CD14-positive monocyte (primary cell): ENCODE measurements around the gene PHYHD1. TPM values are rescaled to one million over a fixed set of nuclear protein-coding genes. Genes with fewer than 3 reads are reported as not detected.

Source experiments
- DNase-seq, 3 donors: peaks; one replicate each; pipeline ENCODE4 v3.0.0-alpha.2; 2011 to 2022
- H2AFZ ChIP-seq: 2 replicates; pipeline ENCODE4 v1.6.0; 2012; ENCODE audit warnings: mild to moderate bottlenecking, low read depth, low read length, inconsistent platforms; ENCODE audit not compliant: insufficient read depth, poor library complexity, severe bottlenecking
- H3K27ac ChIP-seq, 2 donors: 1 replicate in 1 of 2; 2 replicates in 1 of 2; pipeline ENCODE4 v1.5.1; 2012 to 2013; ENCODE audit warnings: low read length in 2 of 2, control low read depth in 1 of 2, inconsistent platforms in 1 of 2, low read depth in 1 of 2, mild to moderate bottlenecking in 1 of 2
- H3K27me3 ChIP-seq, 2 donors: one replicate each; pipeline versions ENCODE4 v1.6.0 to v1.6.1; 2011 to 2013; ENCODE audit warnings: low read length in 2 of 2; ENCODE audit not compliant: control insufficient read depth in 2 of 2, insufficient read depth in 2 of 2
- H3K36me3 ChIP-seq, 2 donors: replicated peaks in 1 of 2; 1 replicate in 1 of 2; 2 replicates in 1 of 2; pipeline versions ENCODE4 v1.5.1 to v1.6.1; 2012 to 2013; ENCODE audit warnings: low read length in 2 of 2, control low read depth in 1 of 2, inconsistent platforms in 1 of 2, mild to moderate bottlenecking in 1 of 2; ENCODE audit not compliant: insufficient read depth in 2 of 2, control insufficient read depth in 1 of 2
- H3K4me1 ChIP-seq, 2 donors: 1 replicate in 1 of 2; 2 replicates in 1 of 2; pipeline versions ENCODE4 v1.5.1 to v1.6.1; 2012 to 2013; ENCODE audit warnings: low read length in 2 of 2, control low read depth in 1 of 2, inconsistent platforms in 1 of 2, mild to moderate bottlenecking in 1 of 2, moderate library complexity in 1 of 2; ENCODE audit not compliant: insufficient read depth in 2 of 2, control insufficient read depth in 1 of 2
- H3K4me2 ChIP-seq: replicated peaks from 2 replicates; pipeline ENCODE3; 2012; ENCODE audit warnings: low read length, moderate library complexity, mild to moderate bottlenecking; ENCODE audit not compliant: poor library complexity, severe bottlenecking; ENCODE audit errors: extremely low read depth
- H3K4me3 ChIP-seq, 3 experiments: fragments of 200-600 bp in 1 of 3; sonication (generic) in 1 of 3; replicated peaks in 1 of 3; 1 replicate in 2 of 3; 2 replicates in 1 of 3; pipeline ENCODE4 v1.5.1; 2011 to 2013; ENCODE audit warnings: low read length in 3 of 3, mild to moderate bottlenecking in 3 of 3, control low read depth in 2 of 3, low read depth in 2 of 3, inconsistent platforms in 1 of 3, moderate library complexity in 1 of 3
- H3K79me2 ChIP-seq: 2 replicates; pipeline ENCODE4 v1.6.0; 2012; ENCODE audit warnings: mild to moderate bottlenecking, control low read depth, inconsistent platforms, low read length, moderate library complexity; ENCODE audit not compliant: insufficient read depth
- H3K9ac ChIP-seq: 2 replicates; pipeline ENCODE4 v1.6.0; 2017; ENCODE audit warnings: low read length, mild to moderate bottlenecking; ENCODE audit not compliant: insufficient read depth, poor library complexity, severe bottlenecking
- H3K9me3 ChIP-seq, 2 donors: replicated peaks in 1 of 2; 1 replicate in 1 of 2; 2 replicates in 1 of 2; pipeline versions ENCODE4 v1.5.1 to v1.6.1; 2012 to 2013; ENCODE audit warnings: low read length in 2 of 2, control low read depth in 1 of 2; ENCODE audit not compliant: control insufficient read depth in 1 of 2, insufficient read depth in 1 of 2
- H4K20me1 ChIP-seq: 2 replicates; pipeline ENCODE4 v1.6.0; 2012; ENCODE audit warnings: mild to moderate bottlenecking, low read length, control low read depth, moderate library complexity; ENCODE audit not compliant: insufficient read depth
- H3K27ac Mint-ChIP-seq, 7 donors: one replicate each; pipeline ENCODE4 v1.8.0; 2020; ENCODE audit warnings: mild to moderate bottlenecking in 7 of 7, mixed read lengths in 7 of 7, moderate library complexity in 6 of 7, inconsistent platforms in 2 of 7
- H3K27me3 Mint-ChIP-seq, 3 donors: one replicate each; pipeline ENCODE4 v1.8.0; 2021 to 2022; ENCODE audit warnings: low read depth in 3 of 3, mild to moderate bottlenecking in 3 of 3, mixed read lengths in 3 of 3, moderate library complexity in 3 of 3, inconsistent platforms in 1 of 3
- H3K36me3 Mint-ChIP-seq, 2 donors: one replicate each; pipeline ENCODE4 v1.8.0; 2020; ENCODE audit warnings: mixed read lengths in 2 of 2, inconsistent platforms in 1 of 2, mild to moderate bottlenecking in 1 of 2
- H3K4me1 Mint-ChIP-seq: one replicate; pipeline ENCODE4 v1.8.0; 2020; ENCODE audit warnings: mild to moderate bottlenecking, mixed read lengths
- H3K4me3 Mint-ChIP-seq, 2 donors: one replicate each; pipeline ENCODE4 v1.8.0; 2020; ENCODE audit warnings: mild to moderate bottlenecking in 2 of 2, mixed read lengths in 2 of 2, moderate library complexity in 1 of 2
- H3K9me3 Mint-ChIP-seq, 7 donors: one replicate each; pipeline ENCODE4 v1.8.0; 2020 to 2022; ENCODE audit warnings: mixed read lengths in 7 of 7, mild to moderate bottlenecking in 6 of 7, moderate library complexity in 6 of 7, inconsistent platforms in 2 of 7
- CTCF ChIP-seq: fragments of 200-600 bp; IDR thresholded peaks from one replicate; pipeline ENCODE4 v1.8.0; 2022; ENCODE audit warnings: antibody characterized with exemption, mild to moderate bottlenecking
- WGBS: methylation state at CpG from one replicate; pipeline ENCODE4 v1.1.5; 2013; ENCODE audit warnings: missing lambda C conversion rate; ENCODE audit not compliant: insufficient coverage; 5-methylcytosine and 5-hydroxymethylcytosine counted together
- intact Hi-C, 2 donors: fragments of 100-400 bp; cut with micrococcal nuclease; formaldehyde crosslinking; loops; one replicate each; pipeline versions ENCODE4 v1.15.0 to v1.15.1; 2023
- polyA plus RNA-seq, 3 donors: library from polyadenylated mRNA; depleted of rRNA in 1 of 3; unstranded in 2 of 3; stranded (reverse) in 1 of 3; fragments of 300-500 nt in 2 of 3; fragments of >200 nt in 1 of 3; fragmentation: Illumina TruSeq in 2 of 3; gene quantifications; 1 replicate in 2 of 3; 2 replicates in 1 of 3; pipeline ENCODE4 v1.2.3, GENCODE V29; 2012 to 2021

The PHYHD1 gene
- polyA plus RNA-seq, 3 donors: 0.29 TPM; not detected in 2

- H3K27ac Mint-ChIP-seq: no peak overlapping the region
- peaks cover 17% of the 10 kb centered on the region for H3K4me1 Mint-ChIP-seq
- peaks cover 6% of the 10 kb centered on the region for H4K20me1 ChIP-seq
- no peak overlapping the region for H3K4me3 Mint-ChIP-seq
- H3K27me3 Mint-ChIP-seq: no peaks in the 10 kb centered on the region
- no peak overlapping the region for H3K4me3 ChIP-seq
- H3K9ac ChIP-seq: no peak overlapping the region
- no CpG with 5 or more reads among the region's 2 CpGs for WGBS
- H3K27ac ChIP-seq: no peak overlapping the region
- no peak for TF ChIP-seq CTCF
- no peaks in the 10 kb centered on the region for H3K9me3 ChIP-seq
- no peak overlapping the region for H3K4me2 ChIP-seq
- H3K36me3 ChIP-seq: peaks cover 19 to 69% of the 10 kb centered on the region in 2 donors
- H3K4me1 ChIP-seq: peaks cover 15 to 17% of the 10 kb centered on the region in 2 donors
- H3K36me3 Mint-ChIP-seq: peaks cover 30 to 70% of the 10 kb centered on the region in 2 donors
- H3K27me3 ChIP-seq: no peaks in the 10 kb centered on the region
- H2AFZ ChIP-seq: no peak overlapping the region
- DNase-seq: no peak
- intact Hi-C loops: no loop called here
- H3K9me3 Mint-ChIP-seq: peaks cover 0 to 3% (median 0%) of the 10 kb centered on the region in 7 donors
- no peaks in the 10 kb centered on the region for H3K79me2 ChIP-seq
These were observed 26.0 kb upstream of the PHYHD1 start for GRCh38 chr9:128894764-128895163.

GRCh38 chr9:128895556-128895955 is 25.2 kb upstream of the PHYHD1 start:
- peaks cover 20 to 21% of the 10 kb centered on the region in 2 donors for H3K4me1 ChIP-seq
- H3K4me3 ChIP-seq: no peak overlapping the region
- no peak overlapping the region for H3K4me2 ChIP-seq
- Mint-ChIP-seq H3K36me3 (peaks cover 26 to 62% of the 10 kb centered on the region in 2 donors), H3K4me1 (peaks cover 23% of the 10 kb centered on the region), H3K9me3 (peaks cover 0 to 3% (median 0%) of the 10 kb centered on the region in 7 donors), H3K27ac (peak overlapping the region in 2 of 7 donors; percentile 33 to 57), H3K27me3 (no peaks in the 10 kb centered on the region), H3K4me3 (no peak overlapping the region)
- no peak overlapping the region for H2AFZ ChIP-seq
- DNase-seq: no peak
- H3K36me3 ChIP-seq: peaks cover 19 to 61% of the 10 kb centered on the region in 2 donors
- no peak overlapping the region for H3K27ac ChIP-seq
- no peaks in the 10 kb centered on the region for H3K79me2 ChIP-seq
- H3K9ac ChIP-seq: no peak overlapping the region
- H3K9me3 ChIP-seq: no peaks in the 10 kb centered on the region
- no peak for TF ChIP-seq CTCF
- no peaks in the 10 kb centered on the region for H3K27me3 ChIP-seq
- intact Hi-C loops: no loop called here
- 100% methylated on average over 1 of the region's 4 CpGs for WGBS
- H4K20me1 ChIP-seq: peaks cover 6% of the 10 kb centered on the region
